NCI-H510A (cell line): Measurements from ENCODE around the gene BZW2.

ENCODE experiments used
- DNase-seq: peaks from one replicate; lab custom pipeline; 2025; lab: John Stamatoyannopoulos, UW

The BZW2 gene

GRCh38 chr7:16753932-16754855 is 108.2 kb downstream of the BZW2 start:
- peak; percentile 25 for DNase-seq

DNA sequence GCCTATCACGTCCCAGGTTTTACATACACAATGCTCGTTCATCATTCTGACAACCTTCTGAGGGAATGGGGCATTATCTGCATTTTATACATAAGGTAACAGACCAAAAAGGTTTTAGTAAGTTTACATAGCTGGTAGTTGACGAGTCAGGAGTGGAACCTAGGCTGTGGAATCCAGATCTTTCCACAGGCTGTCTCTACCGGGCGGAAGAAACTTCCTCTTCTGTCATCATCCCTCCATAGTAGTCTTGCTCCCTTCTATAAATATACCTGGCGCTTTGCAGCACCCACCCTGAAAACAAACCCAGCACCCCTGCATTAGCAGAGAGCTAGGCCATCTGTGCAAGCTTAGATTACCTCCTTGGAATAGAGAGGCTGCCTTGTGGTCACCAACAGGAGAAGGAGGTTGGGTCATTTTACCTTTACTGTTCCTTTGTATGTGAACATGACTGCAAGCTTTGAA is 108.9 kb downstream of the BZW2 start:
- DNase-seq, result no peak

GRCh38 chr7:16755397-16755796 is 109.4 kb downstream of the BZW2 start:
- no peak for DNase-seq
